Loucy (cell line): Measurements from ENCODE around the gene DDR2.
"Not testable (repeated sequence)": the region's sequence is repeated elsewhere in the genome, so short reads cannot be mapped to it uniquely, and the experiment has no call there.

Experiments used
- H2AFZ ChIP-seq: fragments of 200-600 bp; sonication (generic); 2 replicates; pipeline ENCODE4 v1.6.0; 2016; ENCODE audit warnings: antibody characterized with exemption, mild to moderate bottlenecking, low read length, moderate library complexity
- H3F3A ChIP-seq: fragments of 200-600 bp; 2 replicates; pipeline ENCODE4 v1.6.0; 2016; ENCODE audit warnings: antibody characterized with exemption, low read depth, mild to moderate bottlenecking
- H3K27me3 ChIP-seq: fragments of 200-600 bp; sonication (generic); 2 replicates; pipeline ENCODE4 v1.6.1; 2014; ENCODE audit warnings: low read length, mild to moderate bottlenecking; ENCODE audit not compliant: insufficient read depth, poor library complexity, severe bottlenecking
- H3K36me3 ChIP-seq: fragments of 200-600 bp; sonication (generic); 2 replicates; pipeline ENCODE4 v1.6.1; 2016; ENCODE audit warnings: low read length; ENCODE audit not compliant: insufficient read depth
- H3K4me1 ChIP-seq: fragments of 200-600 bp; sonication (generic); 2 replicates; pipeline ENCODE4 v1.5.1; 2014; ENCODE audit warnings: low read length, mild to moderate bottlenecking; ENCODE audit not compliant: insufficient read depth, poor library complexity, severe bottlenecking
- H3K4me2 ChIP-seq: fragments of 200-600 bp; sonication (generic); 2 replicates; pipeline ENCODE4 v1.6.0; 2014; ENCODE audit warnings: antibody characterized with exemption, low read length, low read depth, mild to moderate bottlenecking; ENCODE audit not compliant: poor library complexity, severe bottlenecking
- H3K4me3 ChIP-seq: fragments of 200-600 bp; sonication (generic); 2 replicates; pipeline ENCODE4 v1.5.1; 2014; ENCODE audit warnings: low read length, mild to moderate bottlenecking, mixed read lengths; ENCODE audit not compliant: poor library complexity, severe bottlenecking
- H3K79me2 ChIP-seq: fragments of 200-600 bp; sonication (generic); 2 replicates; pipeline ENCODE4 v1.6.1; 2014; ENCODE audit warnings: low read length; ENCODE audit not compliant: insufficient read depth
- H3K9ac ChIP-seq: fragments of 200-600 bp; sonication (generic); 2 replicates; pipeline ENCODE4 v1.6.0; 2014; ENCODE audit warnings: mild to moderate bottlenecking, low read depth, low read length, moderate library complexity; ENCODE audit not compliant: poor library complexity, severe bottlenecking
- H3K9me2 ChIP-seq: fragments of 200-600 bp; sonication (generic); replicated peaks from 2 replicates; pipeline ENCODE4 v1.6.1; 2016; ENCODE audit warnings: low read depth, low read length, mixed read lengths
- H3K9me3 ChIP-seq: fragments of 200-600 bp; sonication (generic); 2 replicates; pipeline ENCODE4 v1.6.1; 2014; ENCODE audit warnings: mild to moderate bottlenecking, antibody characterized with exemption, low read length, low read depth; ENCODE audit not compliant: insufficient read depth
- H4K20me1 ChIP-seq: fragments of 200-600 bp; sonication (generic); 2 replicates; pipeline ENCODE4 v1.6.0; 2014; ENCODE audit warnings: antibody characterized with exemption, low read length, mild to moderate bottlenecking; ENCODE audit not compliant: insufficient read depth, poor library complexity, severe bottlenecking
- EZH2phosphoT487 ChIP-seq: fragments of 200-600 bp; IDR thresholded peaks from 2 replicates; pipeline ENCODE4 v1.6.1; 2018; ENCODE audit warnings: antibody characterized with exemption, mild to moderate bottlenecking, moderate library complexity, borderline replicate concordance
- TF ChIP-seq, protein P1 (sequence below): fragments of 200-600 bp; sonication (generic); conservative IDR thresholded peaks from 2 replicates; pipeline ENCODE4 v1.5.1; 2014; ENCODE audit warnings: mild to moderate bottlenecking, antibody characterized with exemption, low read length

The DDR2 gene

DNA sequence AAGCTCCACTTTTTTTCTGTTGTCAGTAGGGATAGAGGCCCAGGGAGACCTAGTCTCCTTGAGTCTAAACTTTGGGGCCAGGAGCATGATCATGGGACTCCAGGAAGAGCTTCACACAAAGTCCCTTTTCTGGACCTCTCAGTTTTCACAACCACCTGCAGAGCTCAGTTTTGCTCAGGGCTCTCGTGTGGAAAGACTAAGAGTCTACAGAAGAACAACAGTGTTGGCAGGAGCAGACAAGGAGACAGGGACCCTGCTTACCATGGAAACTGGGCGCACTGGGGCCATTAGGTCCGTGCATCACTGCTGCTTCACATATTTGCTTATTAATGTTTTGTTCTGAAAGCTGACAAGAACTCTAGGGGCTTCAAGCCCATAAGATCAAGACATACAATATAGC is 94.3 kb downstream of the DDR2 start:
- Histone ChIP-seq H3K4me3 (no peak overlapping the region), H3F3A (no peaks in the 10 kb centered on the region), H3K79me2 (no peaks in the 10 kb centered on the region), H3K4me1 (peaks cover 4% of the 10 kb centered on the region), H3K36me3 (no peaks in the 10 kb centered on the region), H4K20me1 (no peaks in the 10 kb centered on the region), H3K4me2 (no peak overlapping the region), H3K9me2 (no peaks in the 10 kb centered on the region), H3K27me3 (no peaks in the 10 kb centered on the region), H3K9me3 (no peaks in the 10 kb centered on the region), H2AFZ (no peak overlapping the region), H3K9ac (no peak overlapping the region)
- TF ChIP-seq EZH2phosphoT487, result no peak
- TF ChIP-seq, protein P1, sequence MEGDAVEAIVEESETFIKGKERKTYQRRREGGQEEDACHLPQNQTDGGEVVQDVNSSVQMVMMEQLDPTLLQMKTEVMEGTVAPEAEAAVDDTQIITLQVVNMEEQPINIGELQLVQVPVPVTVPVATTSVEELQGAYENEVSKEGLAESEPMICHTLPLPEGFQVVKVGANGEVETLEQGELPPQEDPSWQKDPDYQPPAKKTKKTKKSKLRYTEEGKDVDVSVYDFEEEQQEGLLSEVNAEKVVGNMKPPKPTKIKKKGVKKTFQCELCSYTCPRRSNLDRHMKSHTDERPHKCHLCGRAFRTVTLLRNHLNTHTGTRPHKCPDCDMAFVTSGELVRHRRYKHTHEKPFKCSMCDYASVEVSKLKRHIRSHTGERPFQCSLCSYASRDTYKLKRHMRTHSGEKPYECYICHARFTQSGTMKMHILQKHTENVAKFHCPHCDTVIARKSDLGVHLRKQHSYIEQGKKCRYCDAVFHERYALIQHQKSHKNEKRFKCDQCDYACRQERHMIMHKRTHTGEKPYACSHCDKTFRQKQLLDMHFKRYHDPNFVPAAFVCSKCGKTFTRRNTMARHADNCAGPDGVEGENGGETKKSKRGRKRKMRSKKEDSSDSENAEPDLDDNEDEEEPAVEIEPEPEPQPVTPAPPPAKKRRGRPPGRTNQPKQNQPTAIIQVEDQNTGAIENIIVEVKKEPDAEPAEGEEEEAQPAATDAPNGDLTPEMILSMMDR, result no peak

DNA sequence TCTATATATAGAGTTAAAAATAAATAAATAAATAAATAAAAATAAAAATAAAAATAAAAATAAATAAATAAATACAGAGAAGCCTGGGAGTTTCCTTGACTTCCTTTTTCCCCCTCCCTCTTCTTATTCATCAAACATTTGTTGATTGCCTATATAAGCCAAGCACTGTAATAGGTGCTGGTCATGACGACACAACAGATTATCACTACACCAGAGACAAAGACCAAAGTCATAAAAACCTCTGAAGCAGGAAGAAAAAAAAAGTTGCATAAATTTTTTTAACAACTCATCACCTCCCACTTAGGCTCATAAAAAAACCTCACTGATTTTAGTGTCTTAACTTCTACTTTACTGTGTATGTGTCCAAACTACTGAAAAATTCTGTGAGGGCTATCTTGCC is 95.2 kb downstream of the DDR2 start:
- H3K27me3 ChIP-seq, H3K36me3 ChIP-seq, H3F3A ChIP-seq, H3K9ac ChIP-seq, H3K4me1 ChIP-seq, H3K9me3 ChIP-seq, H2AFZ ChIP-seq, H3K4me2 ChIP-seq, H4K20me1 ChIP-seq, H3K4me3 ChIP-seq, H3K9me2 ChIP-seq, H3K79me2 ChIP-seq: not testable (repeated sequence)

GRCh38 chr1:162728573-162728972 is 96.3 kb downstream of the DDR2 start:
- H3K36me3 ChIP-seq, result no peaks in the 10 kb centered on the region
- H3K4me3 ChIP-seq, result no peak overlapping the region
- no peaks in the 10 kb centered on the region for H3K27me3 ChIP-seq
- no peak overlapping the region for H3K4me2 ChIP-seq
- no peaks in the 10 kb centered on the region for H3K9me2 ChIP-seq
- no peaks in the 10 kb centered on the region for H3F3A ChIP-seq
- H3K4me1 ChIP-seq, result peaks cover 4% of the 10 kb centered on the region
- TF ChIP-seq EZH2phosphoT487, result no peak
- TF ChIP-seq, protein P1, result no peak
- no peaks in the 10 kb centered on the region for H3K9me3 ChIP-seq
- no peaks in the 10 kb centered on the region for H4K20me1 ChIP-seq
- H3K79me2 ChIP-seq, result no peaks in the 10 kb centered on the region
- H3K9ac ChIP-seq, result no peak overlapping the region
- H2AFZ ChIP-seq, result no peak overlapping the region

DNA sequence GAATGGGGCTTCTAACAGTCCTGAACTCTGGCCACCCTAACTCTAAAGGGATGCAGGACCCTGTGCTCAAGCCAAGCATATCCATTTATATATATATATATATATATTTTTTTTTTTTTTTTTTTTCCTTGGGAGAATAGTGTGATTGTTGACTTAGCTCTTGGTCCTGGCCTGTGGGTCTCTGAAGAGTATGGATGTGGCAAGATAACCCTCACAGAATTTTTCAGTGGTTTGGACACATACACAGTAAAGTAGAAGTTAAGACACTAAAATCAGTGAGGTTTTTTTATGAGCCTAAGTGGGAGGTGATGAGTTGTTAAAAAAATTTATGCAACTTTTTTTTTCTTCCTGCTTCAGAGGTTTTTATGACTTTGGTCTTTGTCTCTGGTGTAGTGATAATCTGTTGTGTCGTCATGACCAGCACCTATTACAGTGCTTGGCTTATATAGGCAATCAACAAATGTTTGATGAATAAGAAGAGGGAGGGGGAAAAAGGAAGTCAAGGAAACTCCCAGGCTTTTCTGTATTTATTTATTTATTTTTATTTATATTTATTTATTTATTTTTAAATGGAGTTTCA is 97.0 kb downstream of the DDR2 start:
- H4K20me1 ChIP-seq, H3K4me1 ChIP-seq, H3K36me3 ChIP-seq, H3K27me3 ChIP-seq, H3K9me2 ChIP-seq, H3F3A ChIP-seq, H3K9me3 ChIP-seq, H3K79me2 ChIP-seq, H3K9ac ChIP-seq, H3K4me2 ChIP-seq, H2AFZ ChIP-seq, H3K4me3 ChIP-seq: not testable (repeated sequence)
